Measurements from ENCODE around the gene PROM1. TPM values are rescaled to one million over a fixed set of nuclear protein-coding genes. Genes with fewer than 3 reads are reported as not detected.

PROM1 gene
- total RNA-seq, 1 donor from 2014 or later, result 7.2 TPM

DNA sequence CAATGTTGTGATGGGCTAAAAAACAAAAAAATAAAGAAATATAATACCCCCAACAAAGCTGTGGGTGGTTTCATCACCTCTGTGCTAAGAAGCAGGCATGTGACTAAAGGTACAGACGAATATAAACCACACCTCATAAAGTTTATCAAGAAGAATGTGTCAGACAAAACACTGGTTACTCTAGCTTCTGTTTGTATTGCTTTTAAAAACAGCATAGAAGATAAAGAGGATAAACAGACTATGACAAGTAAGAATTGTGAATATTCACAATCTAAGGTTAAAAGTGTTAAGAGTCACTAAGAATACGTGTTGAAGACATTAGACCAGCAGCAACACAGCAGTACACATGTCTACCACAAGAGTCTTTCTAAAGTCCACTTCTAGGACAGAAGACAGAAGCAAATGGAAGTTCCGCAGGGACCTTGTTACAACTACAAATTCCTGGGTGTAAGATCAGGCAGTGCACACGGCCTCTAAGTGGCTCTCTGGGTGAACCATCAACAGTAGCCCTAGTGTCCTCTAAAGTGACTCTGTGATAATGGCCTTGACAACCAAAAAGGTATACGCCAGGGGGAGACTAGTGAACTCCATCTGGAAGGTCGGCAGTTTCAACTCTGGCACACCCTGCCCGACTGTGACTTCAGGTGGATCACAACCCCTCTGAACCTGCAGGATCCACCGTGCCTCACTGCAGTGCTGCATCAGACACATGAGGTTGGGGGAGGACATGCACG lies 112.6 kb downstream of the PROM1 start:
- intact Hi-C loops (cut with DNase I), result no loop called here
- Histone ChIP-seq H3K9me3 (no peaks in the 10 kb centered on the region), H3K27ac (no peak overlapping the region), H3K4me1 (no peaks in the 10 kb centered on the region), H3K4me3 (no peak overlapping the region), H3K36me3 (no peaks in the 10 kb centered on the region), H3K27me3 (no peaks in the 10 kb centered on the region)
- TF ChIP-seq, protein P1, sequence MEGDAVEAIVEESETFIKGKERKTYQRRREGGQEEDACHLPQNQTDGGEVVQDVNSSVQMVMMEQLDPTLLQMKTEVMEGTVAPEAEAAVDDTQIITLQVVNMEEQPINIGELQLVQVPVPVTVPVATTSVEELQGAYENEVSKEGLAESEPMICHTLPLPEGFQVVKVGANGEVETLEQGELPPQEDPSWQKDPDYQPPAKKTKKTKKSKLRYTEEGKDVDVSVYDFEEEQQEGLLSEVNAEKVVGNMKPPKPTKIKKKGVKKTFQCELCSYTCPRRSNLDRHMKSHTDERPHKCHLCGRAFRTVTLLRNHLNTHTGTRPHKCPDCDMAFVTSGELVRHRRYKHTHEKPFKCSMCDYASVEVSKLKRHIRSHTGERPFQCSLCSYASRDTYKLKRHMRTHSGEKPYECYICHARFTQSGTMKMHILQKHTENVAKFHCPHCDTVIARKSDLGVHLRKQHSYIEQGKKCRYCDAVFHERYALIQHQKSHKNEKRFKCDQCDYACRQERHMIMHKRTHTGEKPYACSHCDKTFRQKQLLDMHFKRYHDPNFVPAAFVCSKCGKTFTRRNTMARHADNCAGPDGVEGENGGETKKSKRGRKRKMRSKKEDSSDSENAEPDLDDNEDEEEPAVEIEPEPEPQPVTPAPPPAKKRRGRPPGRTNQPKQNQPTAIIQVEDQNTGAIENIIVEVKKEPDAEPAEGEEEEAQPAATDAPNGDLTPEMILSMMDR (IDR thresholded peaks at IDR 0.05), result no peak
- no peak for DNase-seq (ENCODE audit: low spot score in 2 of 2)

DNA sequence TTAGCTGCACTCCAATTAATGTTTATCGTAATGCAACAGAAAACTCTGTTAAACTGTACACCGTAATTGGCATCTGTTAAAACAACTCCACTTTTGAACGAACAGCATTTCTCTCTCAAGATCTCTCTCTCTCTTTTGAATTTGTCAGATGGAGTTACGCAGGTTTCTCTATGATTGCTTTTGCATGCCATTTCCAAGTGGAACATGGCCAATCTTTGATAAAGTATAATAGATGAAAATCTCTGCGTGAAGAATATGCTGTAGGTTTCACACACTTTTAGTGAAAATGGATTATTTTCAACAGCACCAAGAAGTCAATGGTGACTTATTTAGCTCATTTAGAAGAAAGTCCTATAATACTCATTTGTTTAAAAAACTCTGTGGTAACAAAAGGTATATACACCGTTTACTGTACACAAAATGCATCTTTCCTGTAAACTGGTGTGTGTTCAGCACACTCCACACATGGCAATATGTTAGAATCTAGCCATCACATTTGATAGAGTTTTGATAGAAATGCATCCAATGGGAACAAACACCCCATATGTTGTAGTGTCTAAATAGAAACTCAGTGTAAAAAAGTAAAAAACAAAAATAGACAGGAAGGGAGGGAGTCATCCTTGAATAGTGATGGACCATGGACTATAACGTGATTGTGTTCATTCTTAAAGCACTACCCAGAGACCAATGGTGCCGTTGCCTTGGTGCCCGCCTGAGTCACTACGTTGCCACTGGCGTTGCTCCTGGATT lies 115.1 kb downstream of the PROM1 start:
- Histone ChIP-seq H3K27me3 (no peaks in the 10 kb centered on the region), H3K36me3 (no peaks in the 10 kb centered on the region), H3K9me3 (no peaks in the 10 kb centered on the region), H3K4me3 (no peak overlapping the region), H3K27ac (no peak overlapping the region), H3K4me1 (no peaks in the 10 kb centered on the region)
- intact Hi-C loops (cut with DNase I), result no loop called here
- DNase-seq (ENCODE audit: low spot score in 2 of 2), result no peak
- TF ChIP-seq, protein P1 (IDR thresholded peaks at IDR 0.05), result no peak

DNA sequence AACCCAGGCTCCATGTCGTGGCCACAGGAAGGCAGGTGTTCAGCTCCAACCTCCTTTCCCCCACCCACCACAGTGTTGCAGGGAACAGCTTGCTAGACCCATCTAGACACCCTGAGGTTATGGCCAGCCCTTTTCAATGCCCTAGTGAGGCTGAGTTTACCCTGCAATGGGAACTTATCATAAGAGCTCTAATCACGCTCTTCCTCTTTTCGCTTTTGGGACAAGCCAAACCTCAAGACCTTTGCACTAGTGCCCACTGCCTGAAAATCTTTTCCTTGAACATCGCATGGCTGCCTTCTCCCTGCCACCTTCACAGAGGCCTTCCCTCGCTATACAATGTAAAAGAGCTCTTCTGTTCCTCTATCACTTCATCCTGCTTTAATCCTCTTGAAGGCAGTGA lies 118.5 kb downstream of the PROM1 start:
- Histone ChIP-seq H3K4me3 (no peak overlapping the region), H3K27me3 (no peaks in the 10 kb centered on the region), H3K4me1 (no peaks in the 10 kb centered on the region), H3K27ac (no peak overlapping the region), H3K9me3 (no peaks in the 10 kb centered on the region), H3K36me3 (no peaks in the 10 kb centered on the region)
- DNase-seq (ENCODE audit: low spot score in 2 of 2), result no peak
- intact Hi-C loops (cut with DNase I), result no loop called here
- TF ChIP-seq, protein P1 (IDR thresholded peaks at IDR 0.05), result no peak

DNA sequence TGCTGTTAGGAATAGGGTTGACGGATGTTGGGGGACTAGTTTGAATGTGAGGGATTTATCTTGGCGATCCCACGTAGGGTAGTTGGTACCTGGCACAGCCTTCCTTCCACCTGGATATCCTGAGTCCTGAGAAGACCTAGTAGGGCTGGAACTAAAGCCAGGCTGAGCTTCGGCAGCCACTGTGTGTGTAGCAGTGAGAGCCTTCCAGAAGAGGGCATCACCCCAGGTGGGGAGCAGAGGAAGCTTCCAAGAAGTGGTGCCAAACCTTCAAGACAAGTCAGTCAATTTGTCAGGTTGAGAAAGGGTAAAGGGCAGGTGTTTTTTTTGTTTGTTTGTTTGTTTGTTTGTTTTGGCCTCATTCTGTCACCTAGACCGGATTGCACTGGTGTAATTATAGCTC lies 119.7 kb downstream of the PROM1 start:
- Histone ChIP-seq H3K36me3 (no peaks in the 10 kb centered on the region), H3K27ac (no peak overlapping the region), H3K4me1 (no peaks in the 10 kb centered on the region), H3K27me3 (no peaks in the 10 kb centered on the region), H3K9me3 (no peaks in the 10 kb centered on the region), H3K4me3 (no peak overlapping the region)
- TF ChIP-seq, protein P1 (IDR thresholded peaks at IDR 0.05), result no peak
- intact Hi-C loops (cut with DNase I), result no loop called here
- no peak for DNase-seq (ENCODE audit: low spot score in 2 of 2)

DNA sequence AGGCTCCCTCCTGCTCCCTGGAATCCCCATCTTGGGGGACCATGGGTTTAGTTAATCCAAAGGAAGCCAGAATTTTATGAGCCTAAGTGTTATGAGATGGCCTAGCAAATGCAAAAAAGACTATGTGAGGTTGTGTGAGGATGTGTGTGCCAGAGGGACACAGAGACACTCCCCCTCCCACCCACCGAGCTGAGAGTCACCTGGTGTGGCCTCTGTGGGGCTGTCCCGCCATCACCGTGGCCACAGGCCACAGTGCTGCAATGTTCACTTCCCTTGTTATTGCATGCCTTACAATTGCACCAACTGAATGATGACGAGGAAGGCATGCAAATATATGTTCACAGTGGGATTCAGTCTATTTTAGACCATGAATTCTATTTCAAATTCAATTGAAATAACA lies 120.2 kb downstream of the PROM1 start:
- Histone ChIP-seq H3K27ac (no peak overlapping the region), H3K36me3 (no peaks in the 10 kb centered on the region), H3K27me3 (no peaks in the 10 kb centered on the region), H3K4me3 (no peak overlapping the region), H3K4me1 (no peaks in the 10 kb centered on the region), H3K9me3 (no peaks in the 10 kb centered on the region)
- intact Hi-C loops (cut with DNase I), result no loop called here
- no peak for DNase-seq (ENCODE audit: low spot score in 2 of 2)
- TF ChIP-seq, protein P1 (IDR thresholded peaks at IDR 0.05), result no peak

All from ascending aorta (tissue), 2 donors.